ENCODE results near the gene CDK5R1.
A peak's percentile ranks its signal among the peaks of the same experiment; 100 is the strongest.

The CDK5R1 gene

DNA sequence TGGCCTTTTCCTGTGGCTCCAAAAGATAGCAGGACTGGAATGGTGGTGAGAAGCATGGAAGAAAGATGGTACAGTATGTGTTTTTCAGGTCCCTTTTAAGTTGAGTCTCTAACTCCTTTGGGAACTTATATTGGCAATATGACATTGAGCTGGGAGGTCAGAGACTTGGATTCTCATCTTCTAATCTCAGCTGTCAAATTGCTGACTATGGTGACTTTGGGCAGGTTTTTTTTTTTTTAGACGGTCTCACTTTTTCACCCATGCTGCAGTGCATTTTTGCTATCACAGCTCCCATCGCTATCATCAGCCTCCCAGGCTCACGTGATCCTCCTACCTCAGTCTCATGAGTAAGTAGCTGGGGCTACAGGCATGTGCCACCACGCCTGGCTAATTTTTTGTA lies 15.1 kb upstream of the CDK5R1 start:
- no peak for DNase-seq (ENCODE audit: low spot score)

- no peak for DNase-seq (ENCODE audit: low spot score)
Observed at GRCh38 chr17:32475258-32475657, 11.5 kb upstream of the CDK5R1 start.

DNA sequence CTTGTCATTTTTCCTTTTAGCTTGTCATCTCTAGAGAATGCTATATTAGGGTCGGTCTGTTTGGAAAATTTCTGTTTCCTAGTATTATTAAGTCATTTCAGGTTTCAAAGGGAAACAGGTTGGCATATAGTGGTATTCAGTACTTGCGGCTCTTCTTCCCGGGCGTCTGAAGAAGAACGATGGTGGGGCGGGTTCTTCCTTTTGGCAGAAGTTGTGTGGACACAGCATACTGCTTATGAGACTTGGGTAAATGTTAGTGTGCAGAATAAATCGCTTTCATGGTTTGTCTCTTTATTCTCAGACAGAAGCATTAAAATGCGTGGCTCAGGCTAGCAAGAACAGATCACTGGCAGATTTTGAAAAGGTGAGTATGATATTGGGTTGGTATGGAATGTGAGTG lies 9.6 kb upstream of the CDK5R1 start:
- no peak for DNase-seq (ENCODE audit: low spot score)

GRCh38 chr17:32479074-32479617 lies 7.6 kb upstream of the CDK5R1 start:
- DNase-seq (ENCODE audit: low spot score) = no peak

DNA sequence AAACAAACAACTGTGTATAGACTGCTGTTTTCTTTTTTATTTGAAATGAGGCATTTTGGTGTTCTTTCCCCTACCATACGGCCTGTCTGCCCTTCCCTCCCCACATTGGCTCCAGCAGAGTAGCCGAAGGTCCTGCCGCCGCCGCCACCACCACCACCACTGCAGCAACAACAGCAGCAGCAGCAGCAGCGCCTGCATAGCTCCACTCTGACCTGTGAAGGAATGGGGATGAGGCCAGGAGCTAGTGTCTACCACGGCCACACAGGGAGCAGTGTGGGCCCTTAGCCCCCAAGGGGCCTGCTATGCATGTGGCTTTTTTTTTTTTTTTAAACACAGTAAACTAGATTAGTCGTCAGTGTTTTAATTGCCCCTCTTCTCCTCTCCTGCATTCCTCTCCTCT lies 5.6 kb upstream of the CDK5R1 start:
- DNase-seq (ENCODE audit: low spot score) = no peak

DNA sequence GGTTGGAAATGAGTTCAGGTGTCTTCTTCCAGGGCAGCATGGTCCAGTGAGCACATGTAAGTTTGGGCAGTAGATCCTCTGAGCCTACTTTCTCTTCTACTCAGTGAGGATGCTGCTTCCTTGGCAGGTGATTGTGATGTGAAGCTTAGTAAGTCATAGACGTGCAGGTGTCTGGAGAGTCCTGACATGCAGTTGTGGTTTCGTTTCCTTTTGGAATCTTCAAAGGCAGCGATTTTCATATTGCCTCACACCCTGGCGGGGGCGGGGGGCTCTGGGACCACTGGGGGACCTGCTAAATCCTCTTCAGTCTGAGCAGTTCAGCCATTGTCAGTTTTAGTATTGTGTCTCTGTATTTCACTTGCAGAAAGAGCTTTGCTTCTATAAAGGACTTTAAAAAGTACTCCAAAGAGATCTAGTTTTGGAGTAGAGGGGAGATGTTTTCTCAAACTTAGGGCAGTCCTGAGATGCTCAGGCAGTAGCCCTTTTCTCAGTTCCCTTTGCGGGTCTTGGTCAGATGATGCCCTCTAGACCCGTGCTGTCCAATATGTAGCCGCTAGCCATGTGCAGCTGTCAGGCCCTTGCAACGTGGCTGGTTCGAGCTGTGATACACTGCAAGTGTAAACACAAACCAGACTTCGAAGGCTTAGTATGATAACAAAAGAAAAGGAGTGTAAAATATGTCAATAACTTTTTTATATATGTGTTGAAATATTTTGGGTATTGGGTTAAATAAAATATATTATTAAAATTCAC lies 4.0 kb upstream of the CDK5R1 start:
- DNase-seq (ENCODE audit: low spot score) = no peak

DNA sequence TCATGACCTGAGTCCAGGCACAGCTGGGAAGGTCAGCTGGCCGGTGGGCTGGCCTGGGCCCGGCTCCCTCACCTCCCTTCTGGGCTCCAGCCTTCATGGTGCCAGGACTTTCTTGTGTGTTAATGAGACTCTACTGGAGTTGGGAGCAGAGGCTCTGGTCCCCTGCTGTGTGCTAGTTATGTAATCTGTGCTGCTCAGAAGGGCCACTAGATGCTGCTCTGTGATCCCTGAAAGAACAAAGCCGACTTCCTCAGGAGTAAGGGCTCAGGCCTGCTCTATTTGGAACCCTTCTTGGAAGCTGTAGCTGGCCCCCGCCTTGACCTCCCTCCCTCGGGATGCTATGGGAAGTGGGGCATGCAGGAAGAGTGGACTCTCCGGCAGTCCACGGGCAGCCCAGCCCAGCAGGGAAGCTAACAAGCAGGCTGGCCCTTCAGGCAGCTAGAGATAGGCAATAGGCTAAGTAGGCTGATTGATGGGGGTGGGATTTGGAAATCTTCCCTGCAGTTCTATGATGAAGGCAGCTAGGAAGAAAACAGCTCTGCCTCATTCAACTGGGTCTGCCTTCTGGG lies 3.3 kb upstream of the CDK5R1 start:
- DNase-seq (ENCODE audit: low spot score) = peak; percentile 85

- no peak for DNase-seq (ENCODE audit: low spot score)
Observed at GRCh38 chr17:32484041-32484461, 2.7 kb upstream of the CDK5R1 start.

DNA sequence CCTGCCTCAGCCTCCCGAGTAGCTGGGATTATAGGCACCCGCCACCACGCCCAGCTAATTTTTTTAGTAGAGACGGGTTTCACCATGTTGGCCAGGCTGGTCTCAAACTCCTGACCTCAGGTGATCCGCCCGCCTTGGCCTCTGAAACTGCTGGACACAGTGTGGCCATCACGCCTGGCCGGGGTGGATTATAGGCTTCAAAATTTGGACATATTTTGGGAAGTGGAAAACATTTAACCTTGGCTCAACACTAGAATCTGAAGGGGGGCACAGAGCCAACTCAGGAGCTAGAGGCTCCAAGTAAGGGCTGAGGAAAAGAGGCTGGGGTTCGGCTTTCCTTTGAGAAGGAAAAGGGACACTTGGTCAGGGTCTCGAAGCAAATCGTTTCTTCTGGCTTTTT lies 2.2 kb upstream of the CDK5R1 start:
- DNase-seq (ENCODE audit: low spot score) = no peak

GRCh38 chr17:32485261-32486110 lies 1.3 kb upstream of the CDK5R1 start:
- no peak for DNase-seq (ENCODE audit: low spot score)

GRCh38 chr17:32486111-32486700 lies 587 bp upstream of the CDK5R1 start:
- DNase-seq (ENCODE audit: low spot score) = peak; percentile 81

DNA sequence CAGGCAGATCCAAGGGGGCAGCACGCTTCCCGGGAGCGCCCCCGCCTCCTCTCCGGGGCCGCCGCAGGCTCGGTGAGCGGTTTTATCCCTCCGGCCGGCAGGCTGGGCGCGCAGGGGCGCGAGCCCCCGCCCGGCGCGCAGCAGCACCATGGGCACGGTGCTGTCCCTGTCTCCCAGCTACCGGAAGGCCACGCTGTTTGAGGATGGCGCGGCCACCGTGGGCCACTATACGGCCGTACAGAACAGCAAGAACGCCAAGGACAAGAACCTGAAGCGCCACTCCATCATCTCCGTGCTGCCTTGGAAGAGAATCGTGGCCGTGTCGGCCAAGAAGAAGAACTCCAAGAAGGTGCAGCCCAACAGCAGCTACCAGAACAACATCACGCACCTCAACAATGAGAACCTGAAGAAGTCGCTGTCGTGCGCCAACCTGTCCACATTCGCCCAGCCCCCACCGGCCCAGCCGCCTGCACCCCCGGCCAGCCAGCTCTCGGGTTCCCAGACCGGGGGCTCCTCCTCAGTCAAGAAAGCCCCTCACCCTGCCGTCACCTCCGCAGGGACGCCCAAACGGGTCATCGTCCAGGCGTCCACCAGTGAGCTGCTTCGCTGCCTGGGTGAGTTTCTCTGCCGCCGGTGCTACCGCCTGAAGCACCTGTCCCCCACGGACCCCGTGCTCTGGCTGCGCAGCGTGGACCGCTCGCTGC lies 832 bp downstream of the CDK5R1 start:
- peak; percentile 47 for DNase-seq (ENCODE audit: low spot score)

DNA sequence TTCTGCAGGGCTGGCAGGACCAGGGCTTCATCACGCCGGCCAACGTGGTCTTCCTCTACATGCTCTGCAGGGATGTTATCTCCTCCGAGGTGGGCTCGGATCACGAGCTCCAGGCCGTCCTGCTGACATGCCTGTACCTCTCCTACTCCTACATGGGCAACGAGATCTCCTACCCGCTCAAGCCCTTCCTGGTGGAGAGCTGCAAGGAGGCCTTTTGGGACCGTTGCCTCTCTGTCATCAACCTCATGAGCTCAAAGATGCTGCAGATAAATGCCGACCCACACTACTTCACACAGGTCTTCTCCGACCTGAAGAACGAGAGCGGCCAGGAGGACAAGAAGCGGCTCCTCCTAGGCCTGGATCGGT lies 1.4 kb downstream of the CDK5R1 start:
- DNase-seq (ENCODE audit: low spot score) = no peak

- no peak for DNase-seq (ENCODE audit: low spot score)
Observed at GRCh38 chr17:32488604-32489180, 1.9 kb downstream of the CDK5R1 start.

- DNase-seq (ENCODE audit: low spot score) = no peak
Observed at GRCh38 chr17:32489320-32490100, 2.7 kb downstream of the CDK5R1 start.

- no peak for DNase-seq (ENCODE audit: low spot score)
Observed at GRCh38 chr17:32490101-32490482, 3.3 kb downstream of the CDK5R1 start.

DNA sequence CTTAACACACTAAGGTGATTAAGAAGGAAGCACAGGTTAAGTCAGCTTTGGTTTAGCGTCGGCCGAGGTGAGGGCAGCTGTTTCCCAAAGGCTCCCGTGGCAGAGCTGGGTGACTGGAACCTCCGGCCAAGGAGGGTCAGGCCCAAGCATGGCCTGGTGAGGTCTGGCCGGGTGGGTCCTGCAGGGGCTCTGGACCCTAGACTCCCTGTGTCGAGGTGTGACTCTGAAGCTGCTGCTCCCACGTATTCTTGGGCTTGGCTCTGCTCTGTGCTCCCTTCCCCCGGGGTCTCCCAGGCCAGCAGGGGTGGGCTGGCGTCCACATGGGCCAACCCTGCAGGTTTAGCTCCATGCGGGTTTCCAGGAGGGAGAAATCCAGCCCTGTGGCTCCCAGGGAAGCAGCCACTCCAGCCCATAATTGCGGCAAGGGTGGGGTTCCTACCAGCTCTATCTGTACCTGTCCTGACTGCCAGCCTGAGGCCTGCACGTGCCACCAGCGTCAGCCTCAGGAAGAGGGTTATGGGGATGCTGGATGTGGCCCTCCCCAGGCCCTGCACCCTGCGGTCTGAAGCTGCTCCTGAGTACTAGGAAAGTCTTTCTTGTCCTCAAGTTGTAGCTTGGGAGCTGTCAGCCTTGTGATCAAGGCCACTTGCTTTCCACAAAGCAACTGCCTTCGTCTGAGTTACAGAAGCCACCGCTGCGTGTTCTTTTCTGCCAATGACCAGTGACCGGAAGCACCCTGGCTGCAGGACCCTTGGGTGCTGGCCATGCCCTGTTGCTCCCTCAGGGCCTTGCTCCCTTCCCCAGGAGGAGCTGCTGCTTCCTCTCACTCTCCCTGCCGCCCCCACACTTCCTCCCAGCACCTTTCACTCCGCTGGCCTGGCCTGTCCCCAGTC lies 4.8 kb downstream of the CDK5R1 start:
- no peak for DNase-seq (ENCODE audit: low spot score)

DNA sequence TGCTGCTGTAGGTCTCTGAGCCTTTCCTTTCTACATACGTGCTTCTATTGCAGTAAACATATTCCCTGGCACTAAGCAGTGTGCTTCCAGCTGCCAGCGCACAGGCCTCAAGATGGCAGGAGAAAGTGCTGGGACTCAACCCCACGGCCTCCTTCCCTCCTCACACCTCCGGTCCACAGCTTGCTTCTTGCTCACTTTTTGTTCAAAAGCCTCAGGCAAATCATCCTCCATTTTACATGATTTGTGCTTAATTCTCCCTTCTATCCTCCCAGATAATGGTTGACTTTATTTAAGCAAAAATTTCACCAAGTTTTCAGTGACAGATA lies 5.4 kb downstream of the CDK5R1 start:
- no peak for DNase-seq (ENCODE audit: low spot score)

DNA sequence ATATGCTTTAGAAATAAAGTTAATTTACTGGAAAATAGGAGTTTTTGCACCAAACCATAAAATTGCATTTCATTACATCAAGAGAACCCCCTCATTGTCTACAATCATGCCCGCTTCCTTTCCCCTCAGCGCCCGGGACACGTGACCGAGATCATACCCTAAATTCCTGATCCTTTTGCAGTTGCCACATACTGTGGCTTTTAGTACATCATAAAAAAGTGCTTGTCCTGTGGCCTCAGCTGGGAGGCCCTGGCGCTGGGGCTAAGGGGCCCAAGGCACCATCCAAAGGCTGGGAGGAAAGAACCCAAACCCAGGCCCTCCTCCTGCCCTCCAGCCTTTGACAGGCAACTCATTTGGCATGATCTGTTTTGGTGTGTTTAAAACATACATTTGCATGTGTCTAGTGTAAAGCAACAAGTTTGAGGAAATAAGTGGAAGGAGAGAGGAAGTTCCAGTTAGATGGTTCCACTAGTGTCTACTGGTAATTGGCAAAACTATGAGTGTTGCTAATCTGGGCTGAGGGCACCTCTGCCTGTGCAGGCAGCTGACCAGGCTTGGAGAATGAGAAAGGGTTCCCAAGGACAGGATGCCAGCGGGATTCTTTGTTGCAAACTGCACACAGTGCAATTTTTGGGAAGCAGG lies 6.0 kb downstream of the CDK5R1 start:
- no peak for DNase-seq (ENCODE audit: low spot score)

Data from hepatic stellate cell (primary cell).